Natural killer cell (primary cell): ENCODE measurements around the gene P2RX1. TPM values are rescaled to one million over a fixed set of nuclear protein-coding genes. Genes with fewer than 3 reads are reported as not detected.
A peak's percentile ranks its signal among the peaks of the same experiment; 100 is the strongest.

Source experiments
- ATAC-seq, 3 donors: fragments of 150-1000 bp in 2 of 3; fragments of 200-7000 bp in 1 of 3; cut with Tn5 transposase; 1 replicate in 1 of 3; 2 replicates in 2 of 3; pipeline ENCODE4 v1.10.0; 2021; ENCODE audit warnings: mild to moderate bottlenecking in 2 of 3, moderate library complexity in 2 of 3
- DNase-seq, 2 donors: peaks; one replicate each; pipeline versions ENCODE4 v3.0.0 to v3.0.0-alpha.2; 2013 to 2021; ENCODE audit warnings: mixed read lengths in 1 of 2
- H3K27ac ChIP-seq: one replicate; pipeline ENCODE4 v1.5.1; 2013; ENCODE audit warnings: mild to moderate bottlenecking, low read length
- H3K27me3 ChIP-seq: one replicate; pipeline ENCODE4 v1.6.1; 2013; ENCODE audit warnings: low read length; ENCODE audit not compliant: control insufficient read depth, insufficient read depth
- H3K36me3 ChIP-seq: one replicate; pipeline ENCODE4 v1.6.1; 2013; ENCODE audit warnings: low read length; ENCODE audit not compliant: control insufficient read depth, insufficient read depth
- H3K4me1 ChIP-seq: one replicate; pipeline ENCODE4 v1.6.1; 2013; ENCODE audit warnings: low read length; ENCODE audit not compliant: control insufficient read depth, insufficient read depth
- H3K4me3 ChIP-seq: one replicate; pipeline ENCODE4 v1.5.1; 2013; ENCODE audit warnings: low read length
- H3K9me3 ChIP-seq: one replicate; pipeline ENCODE4 v1.6.1; 2013; ENCODE audit warnings: low read length; ENCODE audit not compliant: control insufficient read depth, insufficient read depth
- H3K27ac Mint-ChIP-seq, 2 donors: one replicate each; pipeline ENCODE4 v1.8.0; 2022; ENCODE audit warnings: mild to moderate bottlenecking in 2 of 2, mixed read lengths in 2 of 2, moderate library complexity in 1 of 2
- H3K27me3 Mint-ChIP-seq, 2 donors: one replicate each; pipeline ENCODE4 v1.8.0; 2022; ENCODE audit warnings: low read depth in 2 of 2, mixed read lengths in 2 of 2
- H3K36me3 Mint-ChIP-seq: one replicate; pipeline ENCODE4 v1.8.0; 2022; ENCODE audit warnings: mixed read lengths
- H3K4me1 Mint-ChIP-seq, 2 donors: one replicate each; pipeline ENCODE4 v1.8.0; 2022; ENCODE audit warnings: mixed read lengths in 2 of 2
- H3K4me3 Mint-ChIP-seq: one replicate; pipeline ENCODE4 v1.8.0; 2022; ENCODE audit warnings: mild to moderate bottlenecking, moderate library complexity, mixed read lengths
- H3K9me3 Mint-ChIP-seq, 2 donors: one replicate each; pipeline ENCODE4 v1.8.0; 2022; ENCODE audit warnings: mixed read lengths in 2 of 2
- CTCF ChIP-seq: fragments of 200-600 bp; IDR thresholded peaks from one replicate; pipeline ENCODE4 v1.8.0; 2022; ENCODE audit warnings: antibody characterized with exemption
- WGBS: methylation state at CpG from one replicate; pipeline ENCODE4 v1.1.7; 2013; ENCODE audit warnings: missing lambda C conversion rate; ENCODE audit not compliant: insufficient coverage; 5-methylcytosine and 5-hydroxymethylcytosine counted together
- intact Hi-C: fragments of 100-400 bp; cut with micrococcal nuclease; formaldehyde crosslinking; loops from one replicate; pipeline ENCODE4 v1.14.2; 2022
- total RNA-seq, 4 donors: library from RNA; stranded (reverse); fragments of 120-200 nt in 1 of 4; gene quantifications; one replicate each; pipeline versions ENCODE4 v1.2.3 to v1.2.4, GENCODE V29; 2013 to 2022

Gene P2RX1
- total RNA-seq, 3 donors from 2014 or later (not counting 1 experiment from before 2014, with no cell fraction given), result 2.3 to 15.3 (median 13.4) TPM

DNA sequence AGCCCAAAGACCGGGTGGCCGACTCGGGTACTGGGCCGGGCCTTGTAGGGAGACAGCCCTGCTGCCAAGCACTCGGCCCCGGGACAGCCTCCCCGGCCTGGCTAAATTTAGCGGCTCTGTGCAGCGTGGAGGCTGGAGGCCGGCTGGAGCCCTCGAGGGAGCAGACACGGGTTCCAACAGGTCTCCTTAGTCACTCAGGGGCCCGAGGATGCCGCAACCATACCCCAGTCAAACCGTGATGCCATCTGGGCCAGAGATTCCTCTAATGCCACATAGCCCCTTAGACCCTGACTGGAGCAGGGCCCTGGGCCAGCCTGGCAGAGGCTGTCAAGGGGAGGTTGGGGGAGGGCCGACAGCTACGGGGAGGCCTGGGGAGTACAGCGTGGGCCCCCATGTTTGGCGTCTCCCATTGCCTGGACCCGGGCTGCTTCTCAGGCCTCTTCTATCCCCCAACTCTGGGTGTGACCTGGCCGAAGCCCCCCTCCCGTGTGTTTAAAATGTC is 2.9 kb upstream of the P2RX1 start:
- Histone ChIP-seq H3K27me3 (no peaks in the 10 kb centered on the region), H3K9me3 (no peaks in the 10 kb centered on the region), H3K27ac (no peak overlapping the region), H3K4me1 (peaks cover 36% of the 10 kb centered on the region), H3K4me3 (no peak overlapping the region), H3K36me3 (no peaks in the 10 kb centered on the region)
- Mint-ChIP-seq H3K4me3 (no peak overlapping the region), H3K9me3 (no peaks in the 10 kb centered on the region), H3K36me3 (no peaks in the 10 kb centered on the region), H3K27ac (no peak overlapping the region), H3K4me1 (peaks cover 15 to 32% of the 10 kb centered on the region in 2 donors), H3K27me3 (no peaks in the 10 kb centered on the region)
- ATAC-seq (no peak), DNase-seq (no peak)
- intact Hi-C loops, result no loop called here
- 93% methylated on average over 22 of the region's 22 CpGs for WGBS
- no peak for TF ChIP-seq CTCF

GRCh38 chr17:3918372-3919122 is 2.3 kb upstream of the P2RX1 start:
- H3K4me3 Mint-ChIP-seq, result no peak overlapping the region
- no peak overlapping the region for H3K27ac ChIP-seq
- 78% methylated on average over 8 of the region's 8 CpGs for WGBS
- intact Hi-C loops, result no loop called here
- H3K36me3 Mint-ChIP-seq, result no peaks in the 10 kb centered on the region
- peaks cover 0 to 3% of the 10 kb centered on the region in 2 donors for H3K27me3 Mint-ChIP-seq
- no peaks in the 10 kb centered on the region for H3K27me3 ChIP-seq
- no peaks in the 10 kb centered on the region for H3K36me3 ChIP-seq
- no peak for ATAC-seq
- no peak overlapping the region for H3K27ac Mint-ChIP-seq
- no peak for DNase-seq
- H3K9me3 ChIP-seq, result no peaks in the 10 kb centered on the region
- peaks cover 22 to 39% of the 10 kb centered on the region in 2 donors for H3K4me1 Mint-ChIP-seq
- no peak overlapping the region for H3K4me3 ChIP-seq
- no peak for TF ChIP-seq CTCF
- H3K9me3 Mint-ChIP-seq, result no peaks in the 10 kb centered on the region
- peaks cover 42% of the 10 kb centered on the region for H3K4me1 ChIP-seq

DNA sequence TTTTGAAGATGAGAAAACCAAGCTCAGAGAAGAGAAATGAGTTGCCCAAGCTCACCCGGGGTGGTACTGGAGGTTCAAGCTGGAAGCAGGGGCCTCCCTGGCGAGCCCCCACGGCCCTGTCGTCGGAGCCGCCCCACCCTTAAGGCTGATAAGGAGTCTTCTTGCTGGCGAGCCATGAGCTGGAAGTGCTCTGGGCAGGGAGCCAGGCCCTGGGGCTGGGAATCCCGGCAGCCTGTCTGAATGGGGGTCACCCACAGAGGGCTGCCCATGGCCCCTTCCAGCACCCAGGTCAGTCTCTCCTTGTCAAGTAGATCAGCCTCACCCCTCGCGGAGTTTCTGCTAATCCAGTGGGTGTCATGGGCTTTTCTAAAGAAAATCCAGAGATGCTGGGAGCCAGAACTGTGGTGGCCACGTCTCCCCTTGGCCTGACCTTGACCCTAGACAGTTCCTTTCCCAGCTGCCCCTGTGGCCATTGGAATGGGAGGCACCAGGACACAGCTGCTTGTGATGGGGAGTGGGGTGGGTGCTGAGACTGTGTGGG is 1.2 kb upstream of the P2RX1 start:
- no peak for DNase-seq
- H3K36me3 Mint-ChIP-seq, result no peaks in the 10 kb centered on the region
- no peaks in the 10 kb centered on the region for H3K27me3 ChIP-seq
- H3K27ac ChIP-seq, result peak overlapping the region; percentile 92
- no peaks in the 10 kb centered on the region for H3K9me3 ChIP-seq
- TF ChIP-seq CTCF, result no peak
- H3K4me3 ChIP-seq, result no peak overlapping the region
- H3K4me3 Mint-ChIP-seq, result no peak overlapping the region
- H3K9me3 Mint-ChIP-seq, result no peaks in the 10 kb centered on the region
- ATAC-seq, result no peak
- peaks cover 0 to 4% of the 10 kb centered on the region in 2 donors for H3K27me3 Mint-ChIP-seq
- no peaks in the 10 kb centered on the region for H3K36me3 ChIP-seq
- peaks cover 23 to 34% of the 10 kb centered on the region in 2 donors for H3K4me1 Mint-ChIP-seq
- H3K27ac Mint-ChIP-seq, result peak overlapping the region in 1 of 2 donors; percentile 91
- WGBS, result 47% methylated on average over 11 of the region's 11 CpGs
- H3K4me1 ChIP-seq, result peaks cover 46% of the 10 kb centered on the region
- intact Hi-C loops, result loop anchor here (1.0 kb wide), 1 partner anchor 157 kb away; no protein-coding TSS in a partner anchor
